GM19372 (cell line): Measurements from ENCODE around the gene LRRC3.
"Not testable (repeated sequence)": the region's sequence is repeated elsewhere in the genome, so short reads cannot be mapped to it uniquely, and the experiment has no call there.

Source experiments
- ATAC-seq: cut with Tn5 transposase; IDR thresholded peaks from one replicate; pipeline ENCODE4 v1.9.1; 2021; ENCODE audit warnings: mild to moderate bottlenecking, low read depth, moderate library complexity; ENCODE audit not compliant: unreplicated experiment

LRRC3 gene

GRCh38 chr21:44475266-44475845 lies 20.0 kb downstream of the LRRC3 start:
- ATAC-seq = no peak

GRCh38 chr21:44477131-44477530 lies 21.8 kb downstream of the LRRC3 start:
- ATAC-seq = no peak

GRCh38 chr21:44477712-44478111 lies 22.4 kb downstream of the LRRC3 start:
- no peak for ATAC-seq

- no peak for ATAC-seq
Measured at GRCh38 chr21:44478124-44478800, 23.0 kb downstream of the LRRC3 start.

- ATAC-seq = no peak
Measured at GRCh38 chr21:44478801-44479167, 23.5 kb downstream of the LRRC3 start.

GRCh38 chr21:44479556-44480199 lies 24.4 kb downstream of the LRRC3 start:
- not testable (repeated sequence) for ATAC-seq

- ATAC-seq = no peak
Measured at GRCh38 chr21:44480200-44481053, 25.1 kb downstream of the LRRC3 start.

- ATAC-seq = no peak
Measured at GRCh38 chr21:44482581-44483287, 27.4 kb downstream of the LRRC3 start.

GRCh38 chr21:44483288-44484237 lies 28.3 kb downstream of the LRRC3 start:
- ATAC-seq = no peak

GRCh38 chr21:44484498-44485253 lies 29.4 kb downstream of the LRRC3 start:
- no peak for ATAC-seq

- no peak for ATAC-seq
Measured at GRCh38 chr21:44485254-44485793, 30.0 kb downstream of the LRRC3 start.

GRCh38 chr21:44485796-44486195 lies 30.5 kb downstream of the LRRC3 start:
- ATAC-seq = no peak

- no peak for ATAC-seq
Measured at GRCh38 chr21:44486302-44486701, 31.0 kb downstream of the LRRC3 start.

GRCh38 chr21:44487831-44488230 lies 32.5 kb downstream of the LRRC3 start:
- no peak for ATAC-seq

GRCh38 chr21:44489962-44490361 lies 34.7 kb downstream of the LRRC3 start:
- ATAC-seq = no peak

GRCh38 chr21:44490405-44490804 lies 35.1 kb downstream of the LRRC3 start:
- no peak for ATAC-seq

- ATAC-seq = no peak
Measured at GRCh38 chr21:44490816-44491215, 35.5 kb downstream of the LRRC3 start.
